K562 (cell line): ENCODE results near the gene WTIP.

ENCODE experiments used
- GTF2F1 ChIP-seq: IDR thresholded peaks from 2 replicates; pipeline ENCODE4 v1.6.1; 2011; ENCODE audit warnings: low read depth, low read length, improper control_type of control experiment
- JUN ChIP-seq, 2 experiments: sonication (generic) in 1 of 2; formaldehyde crosslinking in 1 of 2; IDR thresholded peaks; 2 replicates each; pipeline versions ENCODE4 v1.6.1 to v1.8.0; 2012 to 2022; ENCODE audit warnings: borderline replicate concordance in 2 of 2, mild to moderate bottlenecking in 2 of 2, improper control_type of control experiment in 1 of 2, low read depth in 1 of 2, low read length in 1 of 2, missing genetic modification reagents in 1 of 2
- NFE2L1 ChIP-seq: fragments of 450-650 bp; IDR thresholded peaks from 2 replicates; pipeline ENCODE4 v1.6.1; 2016; ENCODE audit warnings: missing genetic modification characterization, low read depth, mild to moderate bottlenecking, missing compliant biosample characterization, moderate library complexity, borderline replicate concordance
- PHB2 ChIP-seq: fragments of 450-650 bp; IDR thresholded peaks from 2 replicates; pipeline ENCODE4 v1.6.1; 2017; ENCODE audit warnings: low read depth
- TEAD2 ChIP-seq: fragments of 450-650 bp; IDR thresholded peaks from 2 replicates; pipeline ENCODE4 v1.6.1; 2016; ENCODE audit warnings: missing genetic modification characterization, control low read depth, missing compliant biosample characterization
- ZNF143 ChIP-seq: sonication (generic); formaldehyde crosslinking; IDR thresholded peaks from 2 replicates; pipeline ENCODE4 v1.9.0; 2022; ENCODE audit warnings: mild to moderate bottlenecking, missing genetic modification reagents
- TF ChIP-seq, protein P1 (sequence below), 3 experiments: IDR thresholded peaks in 2 of 3; conservative IDR thresholded peaks in 1 of 3; 2 replicates each; pipeline ENCODE4 v1.5.1; 2011 to 2012; ENCODE audit warnings: low read length in 3 of 3, mild to moderate bottlenecking in 3 of 3, control low read depth in 2 of 3, improper control_type of control experiment in 1 of 3, inconsistent platforms in 1 of 3, low read depth in 1 of 3, mixed read lengths in 1 of 3, moderate library complexity in 1 of 3; ENCODE audit not compliant: insufficient read depth in 2 of 3

DNA sequence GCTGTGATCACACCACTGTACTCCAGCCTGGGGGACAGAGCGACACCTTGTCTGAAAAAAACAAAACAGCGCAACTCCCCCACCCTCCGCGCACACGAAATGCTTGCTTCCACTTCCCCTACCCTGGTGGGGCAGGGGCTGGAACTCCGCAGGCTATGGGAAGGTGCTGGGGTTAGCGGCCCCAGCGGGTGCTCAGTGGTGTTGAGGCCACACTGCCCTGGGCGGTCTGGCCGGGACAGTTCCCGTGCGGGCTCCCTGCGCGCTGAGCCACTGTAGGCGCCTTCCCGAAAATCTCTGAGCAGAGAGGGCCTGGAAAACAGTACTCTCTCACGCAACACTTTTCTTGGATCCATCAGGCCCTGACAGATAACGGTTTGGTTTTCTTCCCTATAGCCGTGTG, 1.1 kb upstream of the WTIP start:
- TF ChIP-seq JUN (IDR thresholded peaks at IDR 0.05; ENCODE audit: borderline replicate concordance, low read depth, low read length) (no peak), JUN (CRISPR knock-in tag; IDR thresholded peaks at IDR 0.05; ENCODE audit: borderline replicate concordance) (no peak), PHB2 (no peak), TEAD2 (no peak), GTF2F1 (no peak), ZNF143 (CRISPR knock-in tag) (no peak), NFE2L1 (tag) (no peak)
- TF ChIP-seq, protein P1, sequence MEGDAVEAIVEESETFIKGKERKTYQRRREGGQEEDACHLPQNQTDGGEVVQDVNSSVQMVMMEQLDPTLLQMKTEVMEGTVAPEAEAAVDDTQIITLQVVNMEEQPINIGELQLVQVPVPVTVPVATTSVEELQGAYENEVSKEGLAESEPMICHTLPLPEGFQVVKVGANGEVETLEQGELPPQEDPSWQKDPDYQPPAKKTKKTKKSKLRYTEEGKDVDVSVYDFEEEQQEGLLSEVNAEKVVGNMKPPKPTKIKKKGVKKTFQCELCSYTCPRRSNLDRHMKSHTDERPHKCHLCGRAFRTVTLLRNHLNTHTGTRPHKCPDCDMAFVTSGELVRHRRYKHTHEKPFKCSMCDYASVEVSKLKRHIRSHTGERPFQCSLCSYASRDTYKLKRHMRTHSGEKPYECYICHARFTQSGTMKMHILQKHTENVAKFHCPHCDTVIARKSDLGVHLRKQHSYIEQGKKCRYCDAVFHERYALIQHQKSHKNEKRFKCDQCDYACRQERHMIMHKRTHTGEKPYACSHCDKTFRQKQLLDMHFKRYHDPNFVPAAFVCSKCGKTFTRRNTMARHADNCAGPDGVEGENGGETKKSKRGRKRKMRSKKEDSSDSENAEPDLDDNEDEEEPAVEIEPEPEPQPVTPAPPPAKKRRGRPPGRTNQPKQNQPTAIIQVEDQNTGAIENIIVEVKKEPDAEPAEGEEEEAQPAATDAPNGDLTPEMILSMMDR (IDR thresholded peaks at IDR 0.05 in 2 of 3, conservative IDR thresholded peaks at IDR 0.05 in 1 of 3; ENCODE audit: insufficient read depth in 2 of 3, low read depth in 1 of 3, low read length in 3 of 3), result no peak
